GM21360 (cell line): Measurements from ENCODE around the gene SLC20A1.
"Not testable (repeated sequence)": the region's sequence is repeated elsewhere in the genome, so short reads cannot be mapped to it uniquely, and the experiment has no call there.

Experiments
- ATAC-seq: cut with Tn5 transposase; IDR thresholded peaks from one replicate; pipeline ENCODE4 v1.9.1; 2021; ENCODE audit warnings: mild to moderate bottlenecking, moderate library complexity; ENCODE audit not compliant: unreplicated experiment

The SLC20A1 gene

GRCh38 chr2:112706947-112707346 is 61.2 kb downstream of the SLC20A1 start:
- not testable (repeated sequence) for ATAC-seq

GRCh38 chr2:112708968-112709367 is 63.2 kb downstream of the SLC20A1 start:
- no peak for ATAC-seq

DNA sequence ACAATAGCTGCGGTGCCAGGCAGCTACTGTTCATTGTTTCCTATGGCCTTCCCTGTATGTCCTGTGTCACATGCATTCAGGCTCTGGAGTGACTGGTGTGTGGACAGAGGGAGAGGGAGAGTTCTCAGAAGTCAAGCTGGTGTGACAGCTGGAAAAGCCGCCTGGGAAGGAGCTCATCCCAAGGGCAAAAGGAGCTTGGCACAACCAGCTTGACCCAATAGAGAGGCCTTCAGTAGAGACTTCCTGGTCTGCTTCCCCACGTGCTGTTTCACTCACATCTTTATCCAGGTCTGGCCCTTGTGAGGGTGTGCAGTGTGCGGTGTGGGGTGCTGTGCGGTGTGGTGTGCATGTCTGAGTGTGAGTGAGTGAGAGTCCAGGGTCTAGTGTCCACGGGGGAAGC is 64.0 kb downstream of the SLC20A1 start:
- ATAC-seq, result no peak

DNA sequence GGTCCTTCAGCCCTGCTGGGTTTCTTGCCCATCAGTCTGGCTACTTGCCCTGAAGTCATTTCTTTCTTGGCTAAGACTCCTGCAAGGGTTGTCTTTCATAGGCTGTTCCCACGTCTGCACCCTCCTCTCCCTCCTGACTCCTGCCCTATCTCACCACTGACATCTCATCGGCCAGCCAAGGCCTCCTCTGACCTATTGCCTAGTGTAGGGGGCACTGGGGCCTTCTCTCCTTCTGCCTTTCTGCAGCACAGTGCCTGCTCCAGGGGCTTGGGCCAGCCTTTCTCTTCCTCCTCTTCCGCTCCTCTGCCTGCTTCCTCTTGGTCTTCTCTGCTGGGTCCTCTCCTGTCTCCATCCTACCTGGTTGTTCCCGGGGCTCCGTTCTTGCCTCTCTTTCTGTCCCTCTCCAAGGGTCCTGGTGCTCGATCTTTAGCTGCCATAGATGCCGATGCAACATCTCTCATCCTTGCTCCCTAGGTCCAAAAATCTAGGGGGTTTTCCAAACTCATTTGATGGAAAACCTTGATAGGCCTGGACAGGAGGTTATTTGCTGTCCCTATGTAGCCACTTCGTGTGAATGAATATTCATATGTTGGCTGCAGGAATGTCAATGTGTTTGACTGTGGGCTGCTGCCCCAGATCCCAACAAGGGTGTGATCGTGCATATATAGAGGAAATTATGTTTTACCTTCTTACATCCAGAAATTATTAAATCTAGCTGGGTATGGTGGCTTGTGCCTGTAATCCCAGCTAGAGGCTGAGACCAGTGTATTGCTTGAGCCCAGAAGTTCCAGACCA is 65.4 kb downstream of the SLC20A1 start:
- ATAC-seq, result no peak

DNA sequence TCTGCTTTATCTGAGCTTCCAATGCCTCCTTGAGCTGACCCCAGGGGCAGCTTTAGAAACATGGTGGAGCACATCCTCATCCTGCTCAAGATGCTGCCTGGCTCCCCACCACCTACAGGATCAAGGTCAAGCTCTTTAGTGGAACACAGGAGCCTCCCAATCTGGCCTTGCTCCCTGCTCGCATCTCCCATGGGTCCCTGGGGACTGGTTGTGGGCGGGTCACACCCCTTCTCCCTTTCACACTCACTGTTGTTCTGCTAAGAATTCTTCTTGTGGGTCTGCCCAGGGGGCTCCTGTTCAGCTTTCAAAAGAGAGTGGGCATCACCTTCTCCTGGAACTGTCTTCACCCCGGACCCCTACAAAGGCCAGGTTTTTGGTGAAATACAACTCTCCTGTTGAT is 66.7 kb downstream of the SLC20A1 start:
- ATAC-seq, result no peak

DNA sequence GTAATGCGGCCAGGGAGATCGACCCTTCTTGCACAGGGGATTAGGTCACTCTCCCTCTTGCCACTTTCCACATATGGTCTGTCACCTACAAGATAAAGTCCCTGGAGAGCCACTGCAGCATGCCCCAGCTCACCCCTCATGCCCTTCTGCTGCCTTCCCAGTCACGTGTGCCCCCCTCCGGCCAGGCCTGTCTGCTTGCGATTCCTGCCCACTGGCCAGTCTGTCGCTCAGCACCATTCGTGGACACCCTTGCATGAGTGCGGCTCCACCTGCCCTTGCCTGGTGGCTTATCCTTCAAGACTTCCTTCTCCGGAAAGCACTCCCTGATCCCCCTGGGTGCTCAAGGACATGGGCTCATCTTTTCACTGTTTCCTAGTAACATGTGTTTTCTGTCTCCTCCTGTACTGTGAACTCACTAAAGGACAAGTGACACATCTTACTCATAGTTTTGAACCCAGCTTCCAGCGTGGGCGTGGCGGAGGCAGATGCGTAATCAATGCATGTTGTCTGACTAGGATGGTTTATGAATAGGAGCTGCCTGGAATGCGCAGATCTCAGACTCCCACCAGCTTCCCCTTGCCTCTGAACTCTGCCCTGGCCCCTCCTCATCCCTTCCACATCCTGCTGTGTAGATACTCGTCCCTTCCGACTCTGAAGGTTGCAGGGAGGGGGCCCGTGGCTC is 67.3 kb downstream of the SLC20A1 start:
- ATAC-seq, result no peak
